Metanephros (tissue), 1 donor: ENCODE data around the gene RAB8A. TPM values are rescaled to one million over a fixed set of nuclear protein-coding genes. Genes with fewer than 3 reads are reported as not detected.

Source experiments
- total RNA-seq: library from RNA; depleted of rRNA; stranded (reverse); fragments of >200 nt; gene quantifications from one replicate; pipeline ENCODE4 v1.2.3, GENCODE V29; 2014

RAB8A gene
- 59.8 TPM for total RNA-seq

GRCh38 chr19:16111160-16111908 lies at the start of gene RAB8A:
Gene RAB8A (plus strand): TSS chr19:16111889. CDS start chr19:16111902, 13 bp downstream.

GRCh38 chr19:16076154-16076957 lies 35.3 kb upstream of the RAB8A start, which contains the start of gene TPM4:
Gene TPM4 (plus strand): TSS chr19:16076495. CDS start chr19:16076566, 71 bp downstream.

GRCh38 chr19:16143399-16144215 lies 31.9 kb downstream of the RAB8A start, which contains the start of gene HSH2D:
Gene HSH2D (plus strand): TSS chr19:16143685. CDS start chr19:16148751, 5,066 bp downstream.

Other genes with a start within 250 kb of the RAB8A start
- not detected for gene CYP4F2, start 213.8 kb upstream of the RAB8A start, total RNA-seq
- not detected for gene CYP4F11, start 177.4 kb upstream of the RAB8A start, total RNA-seq
- not detected for gene OR10H4, start 162.9 kb upstream of the RAB8A start, total RNA-seq
- gene TPM4, start 35.4 kb upstream of the RAB8A start, total RNA-seq = 341 TPM
- gene HSH2D, start 31.8 kb downstream of the RAB8A start, total RNA-seq = 2.6 TPM
- gene CIB3, start 61.6 kb downstream of the RAB8A start, total RNA-seq = not detected
- gene FAM32A, start 73.5 kb downstream of the RAB8A start, total RNA-seq = 65.9 TPM
- 49.7 TPM for gene AP1M1, start 86.0 kb downstream of the RAB8A start, total RNA-seq
- gene KLF2, start 212.9 kb downstream of the RAB8A start, total RNA-seq = 54.6 TPM